Glomerular endothelial cell (primary cell): Measurements from ENCODE around the gene CTDP1. TPM values are rescaled to one million over a fixed set of nuclear protein-coding genes. Genes with fewer than 3 reads are reported as not detected.
A peak's percentile ranks its signal among the peaks of the same experiment; 100 is the strongest.

ENCODE experiments used
- DNase-seq: peaks from one replicate; pipeline ENCODE4 v3.0.0-alpha.2; 2011; ENCODE audit warnings: low read depth, low spot score; ENCODE audit errors: extremely low read depth
- total RNA-seq: library from RNA; depleted of rRNA; stranded (reverse); fragments of >200 nt; gene quantifications from 2 replicates; pipeline ENCODE4 v1.2.3, GENCODE V29; 2015

The CTDP1 gene
- total RNA-seq, 1 donor from 2014 or later, result 34.1 TPM

- DNase-seq, result no peak
These were observed 110.6 kb downstream of the CTDP1 start for GRCh38 chr18:79789901-79790890.

GRCh38 chr18:79790996-79791972 lies 111.7 kb downstream of the CTDP1 start:
- DNase-seq, result peak; percentile 22

GRCh38 chr18:79792096-79792987 lies 112.7 kb downstream of the CTDP1 start:
- DNase-seq, result no peak

GRCh38 chr18:79792988-79793355 lies 113.4 kb downstream of the CTDP1 start:
- DNase-seq, result no peak

GRCh38 chr18:79794846-79795245 lies 115.2 kb downstream of the CTDP1 start:
- DNase-seq, result no peak

GRCh38 chr18:79795446-79795845 lies 115.8 kb downstream of the CTDP1 start:
- DNase-seq, result no peak

- no peak for DNase-seq
These were observed 116.4 kb downstream of the CTDP1 start for GRCh38 chr18:79796016-79796415.

- DNase-seq, result no peak
These were observed 117.2 kb downstream of the CTDP1 start for GRCh38 chr18:79796531-79797405.

GRCh38 chr18:79797518-79798345 lies 118.1 kb downstream of the CTDP1 start, which contains the start of gene KCNG2:
Gene KCNG2 (plus strand): TSS chr18:79797938. CDS start chr18:79863668, 65,730 bp downstream.
- DNase-seq, result no peak

- DNase-seq, result no peak
These were observed 118.9 kb downstream of the CTDP1 start for GRCh38 chr18:79798346-79798998.

GRCh38 chr18:79798999-79799370 lies 119.4 kb downstream of the CTDP1 start:
- no peak for DNase-seq

- no peak for DNase-seq
These were observed 120.2 kb downstream of the CTDP1 start for GRCh38 chr18:79799619-79800370.

- no peak for DNase-seq
These were observed 121.0 kb downstream of the CTDP1 start for GRCh38 chr18:79800371-79801180.

GRCh38 chr18:79801217-79801616 lies 121.6 kb downstream of the CTDP1 start:
- no peak for DNase-seq

GRCh38 chr18:79801641-79802040 lies 122.0 kb downstream of the CTDP1 start:
- no peak for DNase-seq

GRCh38 chr18:79802298-79802697 lies 122.7 kb downstream of the CTDP1 start:
- DNase-seq, result no peak
